ENCODE data around the gene ADAMTS19. TPM values are rescaled to one million over a fixed set of nuclear protein-coding genes. Genes with fewer than 3 reads are reported as not detected.
"Not testable (repeated sequence)": the region's sequence is repeated elsewhere in the genome, so short reads cannot be mapped to it uniquely, and the experiment has no call there.

The ADAMTS19 gene
- total RNA-seq, 1 experiment from 2014 or later = not detected

- DNase-seq (ENCODE audit: low read depth) = no peak
Measured at GRCh38 chr5:129477532-129477931, 17.4 kb downstream of the ADAMTS19 start.

DNA sequence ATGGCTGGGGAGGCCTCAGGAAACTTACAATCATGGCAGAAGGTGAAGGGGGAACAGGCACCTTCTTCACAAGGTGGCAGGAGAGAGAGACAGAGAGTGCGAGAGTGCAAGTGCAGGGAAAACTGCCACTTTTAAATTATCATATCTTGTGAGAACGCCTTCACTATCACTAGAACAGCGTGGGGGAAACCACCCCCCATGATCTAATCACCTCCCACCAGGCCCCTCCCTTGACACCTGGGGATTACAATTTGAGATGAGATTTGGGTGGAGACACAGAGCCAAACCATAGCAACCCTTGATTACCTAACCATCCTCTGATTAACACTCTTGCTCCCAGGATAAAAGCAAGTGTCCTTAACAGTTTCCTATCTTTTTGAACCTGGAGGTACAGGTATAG, 21.1 kb downstream of the ADAMTS19 start:
- DNase-seq (ENCODE audit: low read depth) = no peak

GRCh38 chr5:129496421-129496820, 36.3 kb downstream of the ADAMTS19 start:
- no peak for DNase-seq (ENCODE audit: low read depth)

DNA sequence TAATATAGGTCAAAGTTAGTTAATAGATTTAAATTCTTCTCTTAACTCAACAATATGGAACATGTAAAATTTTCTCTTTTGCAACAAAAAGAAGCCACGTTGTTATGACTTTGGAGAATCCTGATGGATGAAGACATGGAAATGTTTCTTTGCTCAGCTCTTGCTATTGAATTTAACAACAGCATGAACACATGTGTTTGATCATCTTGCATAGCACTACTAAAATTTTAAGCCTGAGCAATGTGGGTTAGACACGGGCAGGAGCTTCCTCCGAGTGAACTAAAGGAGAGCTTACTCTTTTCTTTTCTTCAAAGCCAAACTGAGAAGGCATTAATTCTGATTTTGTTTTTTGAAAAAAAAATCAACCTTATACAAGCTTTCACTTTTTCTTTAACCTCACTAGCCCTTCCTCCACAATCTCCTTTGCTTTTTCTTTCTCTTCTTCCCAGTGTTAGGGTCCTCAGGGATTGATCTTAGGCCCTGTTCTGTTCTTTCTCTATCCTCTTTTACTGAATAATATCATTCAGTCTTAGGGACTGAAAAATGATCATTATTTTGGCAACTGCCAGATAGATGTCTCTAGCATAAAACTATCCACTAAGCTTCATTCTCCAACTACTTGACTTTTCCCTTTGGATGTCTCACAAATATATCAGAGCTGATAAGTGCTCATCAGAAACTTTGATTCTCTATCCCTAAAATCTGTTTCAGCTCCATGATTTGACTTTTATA, 36.9 kb downstream of the ADAMTS19 start:
- DNase-seq (ENCODE audit: low read depth) = no peak

DNA sequence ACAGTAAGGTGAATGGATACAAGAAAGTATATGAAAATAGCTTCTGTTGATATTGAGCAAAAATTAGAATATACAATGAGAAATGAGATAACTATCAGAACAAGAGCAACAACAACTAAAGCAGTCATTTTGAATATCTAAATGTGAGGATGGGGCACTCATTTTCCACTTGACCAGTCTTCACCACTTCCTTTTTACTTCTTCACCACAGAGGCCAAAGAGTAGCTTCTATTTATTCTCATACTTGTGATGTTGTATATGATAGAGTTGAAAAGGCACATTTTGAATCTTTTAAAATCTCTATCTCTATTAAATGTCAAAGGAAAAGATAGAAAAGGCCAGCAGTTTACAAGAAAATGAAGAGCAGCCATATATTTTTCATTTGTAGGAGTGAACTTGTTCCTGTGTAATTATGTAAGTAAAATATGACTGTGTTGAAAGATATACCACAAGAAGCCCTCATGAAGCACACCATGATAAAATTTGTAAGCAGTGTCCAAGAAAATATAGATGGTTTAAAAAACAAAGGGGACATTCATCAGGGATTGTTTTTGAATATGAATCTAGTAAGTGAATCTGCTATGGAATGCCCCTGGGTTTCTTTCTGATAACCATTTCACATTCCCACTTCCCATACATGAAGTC, 39.2 kb downstream of the ADAMTS19 start:
- DNase-seq (ENCODE audit: low read depth) = no peak

DNA sequence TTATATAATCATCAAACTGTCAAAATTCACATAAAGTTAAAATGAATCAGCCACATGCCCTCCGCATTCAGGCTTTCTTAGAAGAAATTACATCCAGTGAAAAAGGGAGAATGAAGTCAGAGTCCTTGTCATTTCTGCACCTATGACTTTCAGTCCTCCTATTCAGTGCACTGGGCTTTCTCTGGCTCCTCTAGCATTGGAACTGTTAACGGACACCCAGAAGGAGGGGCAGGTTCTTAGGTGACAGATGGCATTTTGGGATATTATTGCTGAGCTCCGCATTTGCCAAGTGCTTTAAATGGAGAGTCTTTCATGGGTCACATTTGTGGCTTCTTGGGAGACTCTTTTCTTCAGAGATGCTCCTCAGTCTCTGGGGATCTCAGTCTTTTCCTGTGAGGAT, 40.0 kb downstream of the ADAMTS19 start:
- no peak for DNase-seq (ENCODE audit: low read depth)

DNA sequence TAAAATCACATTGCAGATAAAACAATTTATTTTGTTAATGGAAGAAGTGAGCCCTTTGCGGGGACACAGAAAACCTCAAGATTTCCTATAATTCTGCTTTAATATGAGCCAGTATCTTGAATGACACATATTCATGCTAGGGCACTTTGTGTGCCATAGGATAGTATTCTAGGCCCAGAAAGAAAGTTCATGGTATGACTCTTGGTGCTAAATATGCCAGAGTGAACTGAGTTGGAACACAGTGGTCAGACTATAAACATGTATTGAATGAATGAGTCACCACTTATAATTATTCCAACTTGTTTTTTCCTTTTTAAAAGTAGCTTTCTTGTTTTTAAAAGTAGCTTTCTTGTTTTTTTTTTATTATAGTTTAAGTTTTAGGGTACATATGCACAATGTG, 46.0 kb downstream of the ADAMTS19 start:
- DNase-seq (ENCODE audit: low read depth) = no peak

- no peak for DNase-seq (ENCODE audit: low read depth)
Measured at GRCh38 chr5:129506950-129507349, 46.9 kb downstream of the ADAMTS19 start.

GRCh38 chr5:129507527-129507926, 47.4 kb downstream of the ADAMTS19 start:
- DNase-seq (ENCODE audit: low read depth) = no peak

DNA sequence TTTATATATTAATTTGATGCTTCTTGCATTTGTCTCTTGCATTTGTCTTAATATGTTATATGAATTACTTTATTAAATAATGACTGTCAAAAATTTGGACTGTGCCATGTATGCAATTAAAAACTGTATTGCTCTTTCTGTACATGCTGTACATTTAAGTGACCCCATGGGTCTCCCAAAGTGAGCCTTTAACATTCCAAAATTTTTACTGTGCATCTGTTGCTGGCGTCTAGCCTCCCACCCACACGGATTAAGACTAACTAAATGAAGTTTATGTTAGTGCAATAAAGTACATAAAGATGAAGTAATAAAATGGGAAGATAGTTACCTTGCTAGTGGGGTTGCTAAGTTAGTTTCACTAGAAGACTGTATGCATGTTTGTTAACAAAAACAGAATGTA, 48.5 kb downstream of the ADAMTS19 start:
- DNase-seq (ENCODE audit: low read depth) = no peak

DNA sequence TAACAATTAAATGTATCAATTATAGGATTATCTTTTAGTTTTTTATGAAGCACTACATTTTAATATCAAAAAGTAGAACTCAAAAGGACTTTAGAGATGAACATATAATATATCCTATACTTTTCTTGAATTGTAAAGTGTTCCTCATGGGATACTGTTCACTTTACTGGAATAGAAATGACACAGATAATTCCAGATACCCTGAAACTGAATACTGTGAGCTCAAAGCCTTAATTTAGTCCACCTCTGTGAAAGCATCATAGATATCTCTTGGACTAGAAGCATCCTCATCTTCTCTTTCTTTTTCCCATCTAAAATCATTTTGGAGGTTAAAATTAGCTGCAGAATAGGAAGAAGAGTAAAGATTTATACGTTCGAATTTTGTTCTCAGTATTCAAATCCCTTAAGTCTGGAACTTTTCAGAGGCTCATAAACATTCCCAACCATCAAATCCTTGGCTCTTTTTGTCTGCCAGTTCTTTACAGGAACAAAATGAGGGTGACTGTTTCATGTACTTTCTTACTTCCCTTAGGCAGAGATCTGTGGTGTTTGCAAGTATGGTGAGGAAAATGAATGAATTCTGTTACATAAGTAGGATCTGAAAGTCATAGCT, 49.4 kb downstream of the ADAMTS19 start:
- no peak for DNase-seq (ENCODE audit: low read depth)

GRCh38 chr5:129511291-129511690, 51.2 kb downstream of the ADAMTS19 start:
- DNase-seq (ENCODE audit: low read depth) = no peak

DNA sequence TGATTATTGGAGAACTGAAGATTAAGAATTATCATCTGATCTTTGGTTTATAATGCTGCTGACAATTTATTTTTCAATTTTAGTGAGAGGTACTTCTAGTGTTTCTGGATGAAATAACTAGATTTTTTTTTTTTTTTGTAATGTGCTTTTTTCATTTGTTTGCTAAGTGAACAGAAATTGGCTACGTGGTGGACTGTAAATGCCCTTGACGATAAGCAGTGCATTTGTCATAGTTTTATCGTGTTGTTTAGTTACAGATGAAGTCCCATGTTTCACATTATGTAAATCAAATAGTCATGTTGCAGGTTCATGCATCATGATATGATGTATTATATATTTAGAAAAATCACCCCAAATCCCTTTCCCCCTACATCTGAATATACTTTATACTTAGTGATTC, 81.0 kb downstream of the ADAMTS19 start:
- DNase-seq (ENCODE audit: low read depth) = no peak

- DNase-seq (ENCODE audit: low read depth) = no peak
Measured at GRCh38 chr5:129541648-129542251, 81.7 kb downstream of the ADAMTS19 start.

GRCh38 chr5:129547137-129547536, 87.0 kb downstream of the ADAMTS19 start:
- no peak for DNase-seq (ENCODE audit: low read depth)

GRCh38 chr5:129554134-129554904, 94.2 kb downstream of the ADAMTS19 start:
- DNase-seq (ENCODE audit: low read depth) = no peak

- no peak for DNase-seq (ENCODE audit: low read depth)
Measured at GRCh38 chr5:129563585-129563984, 103.5 kb downstream of the ADAMTS19 start.

DNA sequence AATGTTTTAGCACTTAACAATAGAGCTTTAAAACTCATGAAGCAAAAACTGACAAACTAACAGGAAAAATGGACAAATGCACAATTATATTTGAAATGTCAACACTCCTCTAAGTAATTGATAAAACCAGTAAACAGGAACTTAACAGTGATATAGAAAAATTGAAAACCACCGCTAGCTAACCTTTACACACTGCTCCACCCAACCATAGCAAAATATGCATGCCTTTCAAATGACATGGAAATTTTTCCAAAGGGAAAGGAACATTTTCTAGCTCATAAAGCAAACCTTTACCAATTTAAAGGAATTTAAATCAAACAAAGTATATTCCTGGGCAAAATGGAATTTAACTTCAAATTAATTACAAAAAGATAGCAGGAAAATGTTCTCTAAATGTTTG, 109.2 kb downstream of the ADAMTS19 start:
- DNase-seq (ENCODE audit: low read depth) = no peak

DNA sequence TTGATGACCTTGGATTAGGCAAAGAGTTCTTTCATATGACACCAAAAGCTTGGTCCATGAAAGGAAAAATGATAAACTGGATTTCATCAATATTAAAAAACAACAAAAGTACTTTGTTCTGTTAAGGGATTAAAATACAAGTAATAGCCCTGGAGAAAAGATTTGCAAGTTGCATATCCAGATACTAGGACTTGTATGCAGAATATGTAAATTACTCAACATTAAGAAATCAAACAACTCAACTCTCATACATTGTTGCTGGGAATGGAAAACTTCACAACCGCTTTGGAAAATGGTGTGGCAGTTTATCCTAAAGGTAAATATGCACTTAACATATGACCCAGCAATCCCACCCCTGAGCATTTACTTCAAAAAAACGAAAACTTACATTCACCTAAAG, 112.0 kb downstream of the ADAMTS19 start:
- DNase-seq (ENCODE audit: low read depth) = no peak

GRCh38 chr5:129584496-129584895, 124.4 kb downstream of the ADAMTS19 start:
- DNase-seq (ENCODE audit: low read depth) = not testable (repeated sequence)

DNA sequence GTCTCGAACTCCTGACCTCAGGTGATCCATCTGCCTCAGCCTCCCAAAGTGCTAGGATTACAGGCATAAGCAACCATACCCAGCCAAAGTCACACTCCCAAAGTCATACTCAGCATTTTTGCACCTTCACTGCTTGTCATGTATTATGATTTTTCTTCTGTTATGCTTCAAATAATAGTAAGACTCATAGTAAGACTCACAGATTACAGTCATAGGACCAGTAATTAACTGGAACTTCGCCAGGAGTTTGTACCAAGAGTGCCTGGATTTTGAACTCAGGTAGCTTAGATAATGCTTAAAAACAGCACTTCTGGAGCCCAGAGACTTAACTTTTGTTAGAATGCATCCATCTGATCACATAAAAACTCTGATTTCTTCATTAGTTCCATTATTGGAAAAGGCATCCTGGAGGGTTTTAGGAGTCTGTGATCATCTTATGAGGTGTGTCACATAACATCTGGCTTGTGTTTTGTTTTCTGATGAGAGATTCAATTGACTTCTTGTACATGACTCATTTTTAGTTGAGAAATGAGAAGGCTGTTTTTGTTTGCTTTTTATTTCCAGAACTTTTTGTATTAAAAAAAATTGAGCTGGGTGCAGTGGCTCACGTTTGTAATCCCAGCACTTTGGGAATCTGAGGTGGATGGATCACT, 131.5 kb downstream of the ADAMTS19 start:
- no peak for DNase-seq (ENCODE audit: low read depth)

All from RPMI7951 (cell line).